Posterior vena cava (tissue), 2 donors: Measurements from ENCODE around the gene CEL. TPM values are rescaled to one million over a fixed set of nuclear protein-coding genes. Genes with fewer than 3 reads are reported as not detected.

ENCODE experiments used
- DNase-seq: peaks from one replicate; pipeline ENCODE4 v3.0.0-alpha.2; 2020; ENCODE audit warnings: low spot score
- intact Hi-C, 2 donors: fragments of 100-400 bp; cut with DNase I; formaldehyde crosslinking; loops; one replicate each; pipeline versions ENCODE4 v1.14.1 to v1.14.2; 2022 to 2023
- total RNA-seq, 2 donors: library from RNA; stranded (reverse); fragmentation: NEBNext Ultra II Directional; extraction: Animal tissue kit (Norgen Biotek cat#: 25700); gene quantifications; one replicate each; pipeline ENCODE4 v1.2.1, GENCODE V29; 2021
- donor health status: DM: yes; HTN: yes; CAD: no.
- donor health status: DM: yes; HTN: yes; CAD: no.

The CEL gene
- total RNA-seq, 2 donors from 2014 or later: 0.51 to 2.8 TPM

GRCh38 chr9:133099726-133100505 is 38.1 kb downstream of the CEL start:
- no peak for DNase-seq
- intact Hi-C loops: loop anchor here in 1 of 2 donors (5.0 kb wide), 1 partner anchor 47 kb away; no protein-coding TSS in a partner anchor

GRCh38 chr9:133100506-133101355 is 39.0 kb downstream of the CEL start:
- no peak for DNase-seq
- intact Hi-C loops: loop anchor here in 1 of 2 donors (5.0 kb wide), 1 partner anchor 47 kb away; no protein-coding TSS in a partner anchor

DNA sequence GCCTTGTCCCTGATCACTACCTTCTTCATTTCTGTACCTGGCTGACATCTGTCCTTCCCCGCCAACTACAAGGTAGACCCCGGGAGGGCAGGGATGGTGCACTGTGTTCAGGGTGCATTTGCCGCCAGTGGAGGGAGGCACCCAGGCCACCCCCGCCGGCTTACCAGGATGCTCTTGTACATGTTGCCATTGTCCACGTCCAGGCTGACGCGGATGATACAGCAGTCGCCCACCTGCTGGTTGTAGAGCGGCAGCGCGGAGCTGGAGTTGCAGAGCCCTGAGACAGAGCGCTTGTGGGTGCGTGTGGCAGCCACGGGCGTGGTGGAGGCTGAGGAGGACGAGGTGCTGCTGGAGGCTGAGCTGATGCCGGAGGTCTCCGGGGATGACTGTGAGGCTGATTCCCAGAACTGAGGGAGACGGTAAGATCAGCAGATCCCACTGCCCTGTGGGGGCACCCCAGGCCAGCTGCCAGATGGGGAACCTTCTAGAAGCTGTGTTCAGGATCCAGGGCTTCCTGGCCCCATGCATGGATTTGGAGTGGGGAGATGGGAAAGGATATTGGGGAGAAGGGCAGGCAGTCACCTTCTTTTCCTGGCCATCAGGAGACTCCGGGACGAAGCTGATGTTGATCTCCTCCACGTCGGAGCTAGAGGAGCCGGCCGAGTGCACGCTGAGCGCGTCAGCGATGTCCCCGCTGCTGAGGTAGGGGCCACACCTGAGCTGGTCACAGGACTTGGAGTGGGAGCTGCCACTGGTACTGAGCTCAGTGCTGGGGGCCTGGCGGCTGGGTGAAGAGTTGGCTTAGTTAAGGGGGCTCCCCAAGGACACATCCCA is 39.8 kb downstream of the CEL start:
- peak; percentile 79 for DNase-seq
- intact Hi-C loops: loop anchor here (2.0 to 5.0 kb wide), 2 partner anchors 45 to 46 kb away; no protein-coding TSS in a partner anchor

DNA sequence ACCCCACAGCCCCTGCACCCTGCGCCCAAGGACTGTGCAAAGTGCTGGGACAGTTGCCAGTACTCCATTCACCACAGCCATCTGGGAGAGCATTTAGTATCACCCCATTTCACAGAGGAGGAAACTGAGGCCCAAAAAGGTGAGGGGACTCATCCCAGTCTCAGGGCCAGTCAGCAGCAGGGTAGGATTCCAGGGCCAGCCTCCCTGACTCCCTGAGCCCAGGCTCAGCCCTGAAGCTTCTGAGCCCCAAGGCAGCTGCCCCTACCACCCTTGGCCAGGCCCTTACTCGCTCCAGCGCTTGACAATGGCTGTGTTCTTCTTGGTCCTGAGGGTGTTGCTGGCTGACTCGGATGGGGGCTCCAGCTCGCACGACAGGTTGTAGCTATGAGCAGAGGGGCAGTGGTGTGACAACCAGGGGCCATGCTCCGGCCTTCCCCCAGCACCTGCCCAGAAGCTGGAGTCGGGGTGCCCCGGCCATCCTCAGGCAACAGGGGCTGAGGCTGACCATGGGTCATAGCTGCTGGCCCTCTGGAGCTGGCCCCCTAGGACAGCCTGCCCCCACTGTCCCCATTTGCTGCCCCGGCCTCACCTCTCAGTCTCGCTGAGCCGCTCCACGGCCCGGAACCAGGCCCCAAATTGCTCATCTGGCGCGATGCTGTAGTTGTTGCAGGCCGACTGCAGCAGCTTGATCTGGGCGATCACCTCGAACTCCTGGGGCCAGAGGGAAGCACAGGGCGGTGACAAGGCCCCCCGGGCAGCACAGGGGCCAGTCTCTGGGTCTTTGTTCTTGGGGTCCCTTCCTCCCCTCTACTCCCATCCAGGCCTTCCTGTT is 40.6 kb downstream of the CEL start:
- intact Hi-C loops: loop anchor here (2.0 to 5.0 kb wide), 2 partner anchors 44 to 45 kb away; no protein-coding TSS in a partner anchor
- peak; percentile 60 for DNase-seq

DNA sequence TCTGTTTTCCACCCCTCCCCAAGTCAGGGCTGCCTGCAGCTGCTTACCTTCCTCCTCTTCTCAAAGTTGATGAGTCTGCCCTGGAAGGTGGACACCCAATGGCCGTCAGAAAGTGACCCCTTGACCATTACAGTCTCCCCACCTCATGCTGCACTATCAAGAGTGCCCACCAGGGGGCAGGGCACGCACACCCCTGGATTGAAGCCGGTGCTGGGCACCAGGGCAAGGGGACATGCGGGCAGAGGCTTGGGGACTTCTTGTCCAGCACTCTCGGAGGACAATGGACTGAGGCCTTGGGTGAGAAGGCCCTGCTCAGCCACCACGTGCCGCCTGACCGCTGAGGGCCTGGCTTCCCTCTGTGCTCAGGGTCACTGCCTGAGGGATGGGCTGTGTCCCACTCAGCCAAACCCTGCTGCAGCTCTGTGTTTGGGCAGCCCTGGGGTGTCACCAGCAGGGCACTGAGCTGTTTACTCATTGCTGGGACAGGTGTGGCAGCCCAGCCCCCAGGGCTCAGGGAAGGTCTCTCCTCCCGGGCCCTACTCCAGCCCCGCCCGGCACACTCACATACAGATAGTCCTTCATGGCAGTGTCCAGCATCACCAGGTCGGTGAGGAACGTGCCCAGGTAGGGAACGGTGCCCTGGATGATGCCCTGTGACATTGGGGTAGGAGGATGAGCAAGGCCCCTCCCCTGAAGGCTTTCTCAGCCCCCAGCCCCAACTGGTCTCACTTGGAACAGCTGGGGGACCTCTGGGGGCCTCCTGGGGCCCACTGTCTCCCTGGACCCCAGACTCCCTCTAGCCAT is 41.6 kb downstream of the CEL start:
- intact Hi-C loops: loop anchor here (2.0 to 5.0 kb wide), 2 partner anchors 43 to 44 kb away; no protein-coding TSS in a partner anchor
- peak; percentile 90 for DNase-seq

- intact Hi-C loops: loop anchor here (2.0 to 5.0 kb wide), 2 partner anchors 43 kb away; no protein-coding TSS in a partner anchor
- DNase-seq: peak; percentile 74
Measured at GRCh38 chr9:133103987-133104505, 42.3 kb downstream of the CEL start.

DNA sequence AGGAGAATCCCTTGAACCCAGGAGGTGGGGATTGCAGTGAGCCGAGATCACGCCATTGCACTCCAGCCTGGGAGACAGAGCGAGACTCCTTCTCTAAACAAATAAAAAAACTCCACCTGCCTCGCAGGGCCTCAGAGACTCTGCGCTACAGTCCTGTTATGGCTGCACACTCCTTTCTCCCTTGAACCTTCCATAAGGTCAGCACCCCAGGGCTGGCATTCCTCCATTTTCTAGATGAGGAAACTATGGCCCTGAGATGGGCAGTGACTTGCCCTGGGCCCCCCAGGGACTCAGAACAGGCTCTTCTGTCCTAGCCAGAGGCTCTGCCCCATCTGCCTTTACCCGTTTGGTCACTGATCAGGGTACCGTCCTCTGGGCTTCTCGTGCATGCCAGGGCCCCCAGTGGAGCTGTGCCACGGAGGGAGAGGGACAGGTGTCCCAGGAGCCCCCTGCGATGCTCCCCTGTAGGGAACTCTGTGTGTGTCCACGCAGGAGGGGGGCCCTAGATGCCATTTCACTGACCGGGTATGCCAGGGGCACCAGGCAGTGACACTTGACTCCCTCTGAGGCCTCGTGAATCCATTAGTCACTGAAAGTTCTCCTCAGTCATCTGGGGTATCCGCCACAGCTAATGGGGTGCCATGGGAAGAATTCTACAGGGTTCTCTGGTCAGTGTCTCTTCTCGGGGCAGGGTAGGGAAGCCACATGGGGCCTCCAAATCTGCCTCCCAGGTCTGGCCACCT is 43.1 kb downstream of the CEL start:
- intact Hi-C loops: loop anchor here in 1 of 2 donors (5.0 kb wide), 1 partner anchor 42 kb away; no protein-coding TSS in a partner anchor
- peak; percentile 50 for DNase-seq

GRCh38 chr9:133105461-133105770 is 43.6 kb downstream of the CEL start:
- DNase-seq: peak; percentile 70
- intact Hi-C loops: no loop called here

GRCh38 chr9:133106511-133107244 is 44.9 kb downstream of the CEL start:
- intact Hi-C loops: no loop called here
- DNase-seq: peak; percentile 64

DNA sequence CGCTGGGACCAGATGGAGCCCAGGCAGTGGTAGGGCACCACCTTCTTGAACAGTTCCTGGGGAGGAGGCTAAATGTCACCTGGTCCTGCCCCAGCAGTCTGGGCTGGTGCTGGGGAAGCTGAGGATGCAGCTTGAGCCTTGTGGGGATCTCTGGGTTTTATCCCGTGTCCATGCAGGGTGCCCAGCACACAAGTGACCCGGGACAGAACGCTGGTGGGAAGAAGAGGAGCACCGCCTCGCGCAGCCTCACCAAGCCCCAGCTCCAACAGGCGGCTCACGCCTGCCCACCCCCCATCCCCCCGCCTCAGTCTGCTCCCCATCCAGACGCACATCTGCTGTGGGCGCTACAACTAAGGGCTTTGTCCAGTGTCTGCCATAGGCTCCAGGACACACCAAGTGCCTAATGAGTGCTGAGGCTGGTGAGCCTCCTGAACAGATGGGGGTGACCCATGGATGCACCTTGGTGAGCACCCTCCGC is 45.5 kb downstream of the CEL start:
- intact Hi-C loops: no loop called here

DNA sequence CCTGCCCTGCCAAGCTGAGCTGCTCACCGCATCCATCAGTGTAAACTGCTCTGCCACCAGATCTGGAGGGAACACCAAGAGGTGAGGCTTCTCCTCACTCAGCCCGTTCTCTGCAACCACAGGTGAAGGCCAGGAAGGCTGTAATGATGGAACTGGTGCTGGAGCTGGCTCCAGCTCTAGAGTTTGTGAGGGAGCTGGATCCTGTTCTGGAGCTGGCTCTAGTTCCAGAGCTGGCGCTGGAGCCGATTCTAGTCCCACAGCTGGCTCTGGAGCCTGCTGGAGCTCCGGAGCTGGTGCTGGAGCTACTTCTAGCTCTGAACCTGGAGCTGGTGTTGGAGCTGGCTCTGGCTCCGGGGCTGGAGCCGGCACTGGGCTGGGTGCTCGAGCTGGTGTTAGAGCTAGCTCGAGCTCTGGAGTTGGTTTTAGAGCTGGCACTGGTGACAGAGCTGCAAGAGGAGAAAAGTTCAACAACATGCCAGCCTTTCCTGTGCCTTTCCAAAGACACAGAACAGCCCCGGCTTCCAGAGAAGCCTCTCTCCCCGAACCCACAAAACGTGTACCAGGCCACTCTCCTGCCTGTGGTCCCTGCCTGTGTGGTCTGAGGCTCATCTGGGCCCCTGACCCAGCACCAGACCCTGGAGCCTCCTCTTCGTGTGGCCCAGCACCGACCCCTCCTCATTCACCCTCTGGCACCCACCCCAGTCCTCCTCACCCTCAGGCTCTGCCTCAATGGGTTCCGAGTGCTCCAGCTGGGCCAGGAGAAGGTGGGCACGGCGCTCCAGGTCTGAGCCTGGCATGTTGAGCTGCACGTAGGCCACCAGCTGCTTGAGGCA is 46.4 kb downstream of the CEL start:
- DNase-seq: peak; percentile 68
- intact Hi-C loops: no loop called here

More for the DNA sequence above, 45.5 kb downstream of the CEL start:
- peak; percentile 41 for DNase-seq

- DNase-seq: peak; percentile 76
- intact Hi-C loops: no loop called here
Measured at GRCh38 chr9:133108794-133109641, 47.2 kb downstream of the CEL start.

GRCh38 chr9:133109931-133110650 is 48.3 kb downstream of the CEL start:
- intact Hi-C loops: no loop called here
- peak; percentile 53 for DNase-seq
